CD4-positive, alpha-beta memory T cell (primary cell): ENCODE results near the gene IAPP. TPM values are rescaled to one million over a fixed set of nuclear protein-coding genes. Genes with fewer than 3 reads are reported as not detected.
"Not testable (repeated sequence)": the region's sequence is repeated elsewhere in the genome, so short reads cannot be mapped to it uniquely, and the experiment has no call there.

Experiments used
- CTCF ChIA-PET: fragments of 350-600 bp; sonication (Branson Sonifier 250); formaldehyde crosslinking; loops from one replicate; lab custom pipeline; 2021; ENCODE audit warnings: inconsistent platforms; ENCODE audit not compliant: partially characterized antibody; lab: Charles Lee
- POLR2A ChIA-PET: fragments of 350-600 bp; sonication (Branson Sonifier 250); formaldehyde crosslinking; loops from one replicate; lab custom pipeline; 2021; ENCODE audit not compliant: partially characterized antibody; lab: Charles Lee
- DNase-seq, 5 donors: peaks; one replicate each; pipeline versions ENCODE4 v3.0.0 to v3.0.0-alpha.2; 2020 to 2022; ENCODE audit warnings: mixed read lengths in 1 of 5
- H3K27ac ChIP-seq: one replicate; pipeline ENCODE4 v1.7.0; 2013; ENCODE audit warnings: low read depth, low read length
- H3K27me3 ChIP-seq: 2 replicates; pipeline ENCODE4 v1.7.0; 2013; ENCODE audit warnings: mild to moderate bottlenecking, low read length, moderate library complexity; ENCODE audit not compliant: insufficient read depth
- H3K36me3 ChIP-seq: 2 replicates; pipeline ENCODE4 v1.7.0; 2013; ENCODE audit warnings: mild to moderate bottlenecking, low read length, moderate library complexity; ENCODE audit not compliant: insufficient read depth
- H3K4me1 ChIP-seq: 2 replicates; pipeline ENCODE4 v1.7.0; 2013; ENCODE audit warnings: mild to moderate bottlenecking, low read length, moderate library complexity; ENCODE audit not compliant: insufficient read depth
- H3K4me3 ChIP-seq, 2 donors: one replicate each; pipeline ENCODE4 v1.7.0; 2013; ENCODE audit warnings: low read length in 2 of 2, mild to moderate bottlenecking in 1 of 2
- H3K9me3 ChIP-seq, 2 donors: one replicate each; pipeline ENCODE4 v1.7.0; 2013; ENCODE audit warnings: low read length in 2 of 2, control low read depth in 1 of 2; ENCODE audit not compliant: control insufficient read depth in 1 of 2
- H3K27ac Mint-ChIP-seq, 7 donors: one replicate each; pipeline ENCODE4 v1.8.0; 2020 to 2021; ENCODE audit warnings: mixed read lengths in 7 of 7, mild to moderate bottlenecking in 6 of 7, inconsistent platforms in 3 of 7, moderate library complexity in 3 of 7
- H3K27me3 Mint-ChIP-seq, 2 donors: one replicate each; pipeline ENCODE4 v1.8.0; 2020 to 2021; ENCODE audit warnings: mixed read lengths in 2 of 2
- H3K36me3 Mint-ChIP-seq, 2 donors: one replicate each; pipeline ENCODE4 v1.8.0; 2020 to 2021; ENCODE audit warnings: mixed read lengths in 2 of 2, inconsistent platforms in 1 of 2, mild to moderate bottlenecking in 1 of 2
- H3K4me1 Mint-ChIP-seq, 4 donors: one replicate each; pipeline ENCODE4 v1.8.0; 2020 to 2021; ENCODE audit warnings: mixed read lengths in 4 of 4, mild to moderate bottlenecking in 1 of 4
- H3K4me3 Mint-ChIP-seq, 8 donors: one replicate each; pipeline ENCODE4 v1.8.0; 2020 to 2021; ENCODE audit warnings: mixed read lengths in 8 of 8, mild to moderate bottlenecking in 7 of 8, moderate library complexity in 6 of 8, inconsistent platforms in 3 of 8
- H3K9me3 Mint-ChIP-seq, 8 donors: one replicate each; pipeline ENCODE4 v1.8.0; 2020 to 2021; ENCODE audit warnings: mixed read lengths in 8 of 8, mild to moderate bottlenecking in 5 of 8, inconsistent platforms in 3 of 8, moderate library complexity in 1 of 8
- intact Hi-C: fragments of 100-400 bp; cut with micrococcal nuclease; formaldehyde crosslinking; loops from one replicate; pipeline ENCODE4 v1.15.1; 2023
- polyA plus RNA-seq, 2 donors: library from polyadenylated mRNA; unstranded; fragments of 300-500 nt; fragmentation: Illumina TruSeq; gene quantifications; one replicate each; pipeline ENCODE4 v1.2.3, GENCODE V29; 2021
- total RNA-seq, 2 experiments: library from RNA; stranded (reverse); gene quantifications; one replicate each; pipeline ENCODE4 v1.2.3, GENCODE V29; 2021

IAPP gene
- total and polyA plus RNA-seq, 4 experiments from 2014 or later: not detected

GRCh38 chr12:21350975-21351374, 21.7 kb upstream of the IAPP start:
- no peak overlapping the region for H3K4me3 ChIP-seq
- no peak overlapping the region for H3K27ac ChIP-seq
- Mint-ChIP-seq H3K36me3 (no peaks in the 10 kb centered on the region), H3K27me3 (peaks cover 5% of the 10 kb centered on the region in 2 donors), H3K9me3 (no peaks in the 10 kb centered on the region), H3K27ac (no peak overlapping the region), H3K4me1 (no peaks in the 10 kb centered on the region), H3K4me3 (no peak overlapping the region)
- ChIA-PET CTCF (no interaction called here), POLR2A (no interaction called here)
- intact Hi-C loops: no loop called here
- no peaks in the 10 kb centered on the region for H3K9me3 ChIP-seq
- H3K27me3 ChIP-seq: no peaks in the 10 kb centered on the region
- H3K4me1 ChIP-seq: no peaks in the 10 kb centered on the region
- no peak for DNase-seq
- H3K36me3 ChIP-seq: no peaks in the 10 kb centered on the region

- H3K36me3 ChIP-seq: no peaks in the 10 kb centered on the region
- no peak for DNase-seq
- no peaks in the 10 kb centered on the region for H3K9me3 ChIP-seq
- H3K4me3 Mint-ChIP-seq: no peak overlapping the region
- no peak overlapping the region for H3K4me3 ChIP-seq
- POLR2A ChIA-PET: no interaction called here
- CTCF ChIA-PET: no interaction called here
- no peak overlapping the region for H3K27ac ChIP-seq
- no peaks in the 10 kb centered on the region for H3K4me1 ChIP-seq
- no peaks in the 10 kb centered on the region for H3K9me3 Mint-ChIP-seq
- no peak overlapping the region for H3K27ac Mint-ChIP-seq
- peaks cover 5 to 8% of the 10 kb centered on the region in 2 donors for H3K27me3 Mint-ChIP-seq
- H3K4me1 Mint-ChIP-seq: no peaks in the 10 kb centered on the region
- H3K27me3 ChIP-seq: no peaks in the 10 kb centered on the region
- intact Hi-C loops: no loop called here
- H3K36me3 Mint-ChIP-seq: no peaks in the 10 kb centered on the region
Observed at GRCh38 chr12:21353487-21353886, 19.2 kb upstream of the IAPP start.

GRCh38 chr12:21353948-21354347, 18.8 kb upstream of the IAPP start:
- Mint-ChIP-seq H3K4me3 (no peak overlapping the region), H3K27ac (no peak overlapping the region), H3K9me3 (no peaks in the 10 kb centered on the region), H3K27me3 (peaks cover 5 to 8% of the 10 kb centered on the region in 2 donors), H3K4me1 (no peaks in the 10 kb centered on the region), H3K36me3 (no peaks in the 10 kb centered on the region)
- ChIA-PET POLR2A (no interaction called here), CTCF (no interaction called here)
- Histone ChIP-seq H3K36me3 (no peaks in the 10 kb centered on the region), H3K4me3 (no peak overlapping the region), H3K27me3 (no peaks in the 10 kb centered on the region), H3K4me1 (no peaks in the 10 kb centered on the region), H3K27ac (no peak overlapping the region), H3K9me3 (no peaks in the 10 kb centered on the region)
- no peak for DNase-seq
- intact Hi-C loops: no loop called here

GRCh38 chr12:21354641-21355040, 18.1 kb upstream of the IAPP start:
- DNase-seq: no peak
- Mint-ChIP-seq H3K4me1 (no peaks in the 10 kb centered on the region), H3K27ac (no peak overlapping the region), H3K36me3 (no peaks in the 10 kb centered on the region), H3K27me3 (peaks cover 5 to 8% of the 10 kb centered on the region in 2 donors), H3K9me3 (no peaks in the 10 kb centered on the region), H3K4me3 (no peak overlapping the region)
- intact Hi-C loops: no loop called here
- Histone ChIP-seq H3K4me3 (no peak overlapping the region), H3K27ac (no peak overlapping the region), H3K9me3 (no peaks in the 10 kb centered on the region), H3K36me3 (no peaks in the 10 kb centered on the region), H3K4me1 (no peaks in the 10 kb centered on the region), H3K27me3 (no peaks in the 10 kb centered on the region)
- POLR2A ChIA-PET: no interaction called here
- CTCF ChIA-PET: no interaction called here

GRCh38 chr12:21360632-21361031, 12.1 kb upstream of the IAPP start:
- peaks cover 0 to 10% (median 3%) of the 10 kb centered on the region in 8 donors for H3K9me3 Mint-ChIP-seq
- DNase-seq, H3K4me3 ChIP-seq, intact Hi-C loops, H3K27ac Mint-ChIP-seq, POLR2A ChIA-PET, CTCF ChIA-PET, H3K4me1 ChIP-seq, H3K27ac ChIP-seq, H3K36me3 Mint-ChIP-seq, H3K27me3 Mint-ChIP-seq, H3K4me3 Mint-ChIP-seq, H3K27me3 ChIP-seq, H3K36me3 ChIP-seq, H3K9me3 ChIP-seq, H3K4me1 Mint-ChIP-seq: not testable (repeated sequence)

GRCh38 chr12:21369141-21369980, 3.3 kb upstream of the IAPP start:
- CTCF ChIA-PET: interaction anchor here (0.6 kb wide), 1 partner anchor 1196 kb away, joined by 3 read pairs; no protein-coding TSS in a partner anchor
- H3K36me3 Mint-ChIP-seq: no peaks in the 10 kb centered on the region

GRCh38 chr12:21370845-21371449, 1.8 kb upstream of the IAPP start:
- H3K27ac Mint-ChIP-seq: no peak overlapping the region
- CTCF ChIA-PET: no interaction called here
- no peaks in the 10 kb centered on the region for H3K27me3 Mint-ChIP-seq
- H3K4me3 ChIP-seq: no peak overlapping the region
- DNase-seq: no peak
- H3K9me3 Mint-ChIP-seq: no peaks in the 10 kb centered on the region
- H3K27me3 ChIP-seq: no peaks in the 10 kb centered on the region
- no peak overlapping the region for H3K27ac ChIP-seq
- H3K4me1 Mint-ChIP-seq: peaks cover 4 to 14% (median 8%) of the 10 kb centered on the region in 4 donors
- intact Hi-C loops: no loop called here
- POLR2A ChIA-PET: no interaction called here
- no peak overlapping the region for H3K4me3 Mint-ChIP-seq
- H3K4me1 ChIP-seq: no peaks in the 10 kb centered on the region
- no peaks in the 10 kb centered on the region for H3K36me3 Mint-ChIP-seq
- no peaks in the 10 kb centered on the region for H3K9me3 ChIP-seq
- no peaks in the 10 kb centered on the region for H3K36me3 ChIP-seq

More at GRCh38 chr12:21369141-21369980, 3.3 kb upstream of the IAPP start:
- intact Hi-C loops: no loop called here
- Mint-ChIP-seq H3K27ac (peak overlapping the region in 3 of 7 donors; percentile 1 to 11 (median 8)), H3K27me3 (no peaks in the 10 kb centered on the region), H3K4me3 (peak overlapping the region in 1 of 8 donors; percentile 48), H3K9me3 (peaks cover 0 to 6% (median 0%) of the 10 kb centered on the region in 8 donors), H3K4me1 (peaks cover 4 to 14% (median 8%) of the 10 kb centered on the region in 4 donors)
- Histone ChIP-seq H3K27ac (no peak overlapping the region), H3K4me3 (no peak overlapping the region), H3K9me3 (no peaks in the 10 kb centered on the region), H3K27me3 (no peaks in the 10 kb centered on the region), H3K36me3 (no peaks in the 10 kb centered on the region), H3K4me1 (no peaks in the 10 kb centered on the region)
- DNase-seq: no peak
- POLR2A ChIA-PET: interaction anchor here (1.2 kb wide), 2 partner anchors 87 to 133 kb away, joined by 3 read pairs; no protein-coding TSS in a partner anchor
